IPS DF 19.7 (cell line): ENCODE measurements around the gene HIRIP3.
"Not testable (repeated sequence)": the region's sequence is repeated elsewhere in the genome, so short reads cannot be mapped to it uniquely, and the experiment has no call there.

Experiments
- DNase-seq: peaks from one replicate; pipeline ENCODE4 v3.0.0-alpha.2; 2013; ENCODE audit warnings: low read depth, low spot score

Gene HIRIP3

DNA sequence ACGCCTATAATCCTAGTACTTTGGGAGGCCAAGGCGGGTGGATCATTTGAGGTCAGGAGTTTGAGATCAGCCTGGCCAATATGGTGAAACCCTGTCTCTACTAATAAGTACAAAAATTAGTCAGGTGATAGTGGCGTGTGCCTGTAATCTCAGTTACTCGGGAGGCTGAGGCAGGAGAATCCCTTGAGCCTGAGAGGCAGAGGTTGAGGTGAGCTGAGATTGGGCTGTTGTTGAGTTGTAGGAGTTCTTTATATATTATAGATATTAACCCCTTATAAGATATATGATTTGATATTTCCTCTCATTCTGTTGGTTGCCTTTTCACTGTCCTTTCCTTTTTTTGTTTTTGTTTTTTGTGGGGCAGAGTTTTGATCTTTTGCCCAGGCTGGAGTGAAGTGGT lies 35.6 kb downstream of the HIRIP3 start:
- DNase-seq = not testable (repeated sequence)

DNA sequence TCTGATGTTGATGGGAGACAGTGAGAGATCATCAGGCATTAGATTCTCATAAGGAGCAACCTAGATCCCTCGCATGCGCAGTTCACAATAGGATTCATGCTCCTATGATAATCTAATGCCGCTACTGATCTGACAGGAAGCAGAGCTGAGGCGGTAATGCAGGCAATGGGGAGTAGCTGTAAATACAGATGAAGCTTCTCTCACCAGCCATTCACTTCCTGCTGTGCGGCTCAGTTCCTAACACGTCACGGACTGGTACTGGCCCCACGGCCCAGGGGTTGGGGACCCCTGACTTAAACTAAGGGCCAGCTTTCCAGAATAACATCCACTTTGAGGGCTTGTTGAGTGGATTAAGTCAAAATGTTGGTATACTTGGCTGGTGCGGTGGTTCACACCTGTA lies 36.1 kb downstream of the HIRIP3 start:
- no peak for DNase-seq

DNA sequence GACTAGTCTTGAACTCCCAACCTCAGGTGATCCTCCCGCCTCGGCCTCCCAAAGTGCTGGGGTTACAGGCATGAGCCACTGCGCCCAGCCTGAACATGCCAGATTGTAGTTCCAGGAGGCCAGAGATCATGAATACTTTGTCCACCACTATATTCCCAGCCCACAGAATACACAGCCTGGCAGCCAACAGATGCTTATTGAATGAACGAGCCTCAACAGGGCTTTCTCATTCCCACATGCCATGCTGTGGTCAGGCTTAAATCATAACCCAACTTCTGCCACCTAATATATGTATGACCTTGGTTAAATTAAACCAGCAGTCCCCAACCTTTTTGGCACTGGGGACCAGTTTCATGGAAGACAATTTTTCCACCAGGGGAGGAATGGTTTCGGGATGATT lies 36.7 kb downstream of the HIRIP3 start:
- DNase-seq = no peak

DNA sequence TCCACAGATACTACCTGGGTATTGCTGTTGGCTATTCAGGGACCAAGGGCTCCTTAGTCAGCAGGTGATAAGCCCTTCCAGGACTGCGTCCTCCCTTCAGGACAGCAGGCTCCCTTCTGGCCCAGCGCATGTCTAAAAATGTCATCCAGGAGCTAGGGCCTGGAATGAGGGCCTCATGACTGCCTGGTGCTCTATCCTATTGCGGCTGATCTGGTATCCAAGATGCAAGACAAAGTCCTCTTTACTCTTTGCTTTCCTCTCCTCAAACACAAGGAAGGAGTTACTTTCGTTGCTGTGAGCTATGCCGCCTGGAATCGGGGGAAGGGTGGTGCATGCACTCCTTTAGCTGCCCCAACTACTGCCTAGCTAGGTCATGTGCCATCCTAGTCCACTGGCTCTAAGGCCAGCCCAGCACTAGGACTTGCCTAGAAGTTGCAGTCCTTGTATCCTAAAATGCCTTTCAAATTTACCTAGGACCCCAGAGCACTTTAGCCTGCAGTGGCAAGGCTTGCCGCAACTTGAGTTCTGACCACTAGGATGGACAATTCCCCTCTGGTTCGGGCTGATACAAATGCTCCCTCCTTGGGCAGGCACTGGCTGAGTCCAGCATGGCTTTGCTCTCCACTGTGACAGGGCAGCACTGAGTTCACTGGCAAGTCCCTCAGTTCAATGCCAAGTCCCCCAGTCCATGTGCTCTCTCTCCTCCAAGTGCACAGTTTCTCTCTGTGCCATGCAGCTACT lies 43.6 kb downstream of the HIRIP3 start:
- DNase-seq = no peak

DNA sequence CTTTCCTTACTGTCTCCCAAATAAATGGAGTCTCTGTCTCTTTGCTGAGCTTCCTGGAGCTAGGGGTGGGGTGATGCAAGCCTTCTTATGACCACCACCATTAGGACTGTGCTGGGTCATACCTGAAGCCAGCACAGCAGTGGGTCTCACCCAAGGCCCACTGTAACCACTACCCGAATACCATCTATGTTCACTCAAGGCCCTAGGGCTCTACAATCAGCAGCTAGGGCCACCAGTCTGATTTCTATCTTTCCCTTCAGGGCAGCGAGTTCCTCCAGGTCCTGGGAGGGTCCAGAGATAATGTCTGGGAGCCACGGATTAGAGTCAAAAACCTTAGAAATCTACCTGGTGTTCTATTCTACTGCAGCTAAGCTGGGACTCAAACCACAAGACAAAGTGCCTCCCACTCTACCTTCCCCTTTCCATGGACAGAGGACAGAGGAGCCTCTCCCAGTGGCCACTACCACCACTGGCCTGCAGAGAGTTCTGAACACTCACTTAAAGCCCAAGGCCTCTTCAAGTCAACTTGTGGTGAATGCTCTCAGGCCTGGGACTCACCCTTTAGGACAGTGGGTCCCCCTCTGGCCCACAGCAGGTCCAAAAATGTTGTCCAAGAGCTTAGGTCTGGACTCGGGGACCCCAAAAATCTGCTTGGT lies 44.5 kb downstream of the HIRIP3 start:
- DNase-seq = no peak

DNA sequence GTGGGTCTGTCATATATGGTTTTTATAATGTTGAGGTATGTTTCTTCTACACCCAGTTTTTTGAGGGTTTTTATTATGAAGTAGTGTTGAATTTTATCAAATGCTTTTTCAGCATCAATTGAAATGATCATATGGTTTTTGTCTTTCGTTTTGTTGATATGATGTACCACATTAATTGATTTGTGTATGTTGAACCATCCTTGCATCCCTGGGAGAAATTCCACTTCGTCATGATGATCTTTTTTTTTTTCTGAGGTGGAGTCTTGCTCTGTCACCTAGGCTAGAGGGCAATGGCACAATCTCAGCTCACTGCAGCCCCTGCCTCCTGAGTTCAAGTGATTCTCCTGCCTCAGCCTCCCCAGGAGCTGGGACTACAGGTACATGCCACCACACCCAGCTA lies 47.5 kb downstream of the HIRIP3 start:
- DNase-seq = no peak

DNA sequence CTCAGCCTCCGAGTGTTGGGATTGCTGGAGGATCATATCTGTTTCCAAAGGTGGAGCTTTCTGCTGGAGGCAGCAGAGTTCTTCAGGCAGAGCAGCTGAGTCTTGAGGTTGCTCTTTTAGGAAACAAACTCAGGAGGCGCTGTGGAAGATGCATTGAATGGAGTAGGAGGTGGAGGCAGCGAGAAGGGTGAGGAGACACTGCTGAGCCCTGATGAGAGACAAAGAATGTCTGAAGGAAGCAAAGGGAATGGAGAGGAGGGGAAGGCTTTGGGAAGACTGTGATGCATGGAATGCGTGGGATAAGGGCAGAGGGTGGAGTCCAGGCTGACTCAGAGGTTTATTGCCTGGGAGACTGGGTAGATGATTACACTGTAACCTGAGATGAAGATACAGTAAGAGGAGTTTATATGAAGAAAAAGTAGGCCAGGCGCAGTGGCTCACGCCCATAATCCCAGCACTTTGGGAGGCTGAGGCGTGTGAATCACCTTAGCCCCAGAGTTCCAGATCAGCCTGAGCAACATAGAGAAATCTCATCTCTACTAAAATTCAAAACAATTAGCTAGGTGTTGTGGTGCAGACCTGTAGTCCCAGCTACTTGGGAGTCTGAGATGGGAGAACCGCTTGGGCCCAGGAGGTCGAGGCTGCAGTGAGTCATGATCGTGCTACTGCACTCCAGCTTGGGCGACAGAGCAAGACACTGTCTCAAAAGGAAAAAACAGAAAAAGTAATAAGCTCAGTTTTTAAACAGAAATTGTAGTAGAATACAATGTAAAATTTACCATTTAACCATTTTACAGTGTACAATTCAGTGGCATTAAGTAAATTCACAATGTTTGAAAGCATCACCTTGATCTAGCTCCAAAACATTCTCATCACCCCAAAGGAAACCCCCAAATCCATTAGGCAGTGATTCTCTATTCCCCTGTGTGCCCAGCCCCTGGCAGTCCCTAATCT lies 51.3 kb downstream of the HIRIP3 start:
- DNase-seq = no peak
